HS-5 (cell line): ENCODE measurements around the gene AFG3L2.

ENCODE experiments used
- DNase-seq: peaks from one replicate; pipeline ENCODE4 v3.0.0-alpha.2; 2012; ENCODE audit warnings: low read depth

The AFG3L2 gene

GRCh38 chr18:12359515-12359927 lies 17.5 kb downstream of the AFG3L2 start:
- no peak for DNase-seq

- no peak for DNase-seq
Observed at GRCh38 chr18:12352188-12352587, 24.8 kb downstream of the AFG3L2 start.

- no peak for DNase-seq
Observed at GRCh38 chr18:12347895-12348294, 29.1 kb downstream of the AFG3L2 start.

GRCh38 chr18:12346240-12346565 lies 30.8 kb downstream of the AFG3L2 start:
- DNase-seq: no peak

GRCh38 chr18:12345491-12346239 lies 31.4 kb downstream of the AFG3L2 start:
- DNase-seq: no peak

- DNase-seq: no peak
Observed at GRCh38 chr18:12342661-12343060, 34.4 kb downstream of the AFG3L2 start.

- DNase-seq: no peak
Observed at GRCh38 chr18:12340945-12341660, 35.9 kb downstream of the AFG3L2 start.

- DNase-seq: no peak
Observed at GRCh38 chr18:12338382-12338781, 38.6 kb downstream of the AFG3L2 start.

GRCh38 chr18:12336887-12337286 lies 40.1 kb downstream of the AFG3L2 start:
- no peak for DNase-seq

- no peak for DNase-seq
Observed at GRCh38 chr18:12336171-12336613, 40.8 kb downstream of the AFG3L2 start.

- no peak for DNase-seq
Observed at GRCh38 chr18:12335503-12335902, 41.5 kb downstream of the AFG3L2 start.

GRCh38 chr18:12334863-12335262 lies 42.2 kb downstream of the AFG3L2 start:
- no peak for DNase-seq

GRCh38 chr18:12334366-12334808 lies 42.6 kb downstream of the AFG3L2 start:
- DNase-seq: no peak

GRCh38 chr18:12333506-12334290 lies 43.3 kb downstream of the AFG3L2 start:
- DNase-seq: no peak

GRCh38 chr18:12330766-12331165 lies 46.3 kb downstream of the AFG3L2 start:
- no peak for DNase-seq

GRCh38 chr18:12329125-12329698 lies 47.8 kb downstream of the AFG3L2 start:
- no peak for DNase-seq

- DNase-seq: no peak
Observed at GRCh38 chr18:12328179-12328823, 48.7 kb downstream of the AFG3L2 start.

GRCh38 chr18:12327510-12328178 lies 49.4 kb downstream of the AFG3L2 start:
- DNase-seq: no peak

- no peak for DNase-seq
Observed at GRCh38 chr18:12326711-12327460, 50.1 kb downstream of the AFG3L2 start.

GRCh38 chr18:12325726-12326245 lies 51.2 kb downstream of the AFG3L2 start:
- DNase-seq: no peak
